ENCODE measurements around the gene DNAJC13. TPM values are rescaled to one million over a fixed set of nuclear protein-coding genes. Genes with fewer than 3 reads are reported as not detected.
"Not testable (repeated sequence)": the region's sequence is repeated elsewhere in the genome, so short reads cannot be mapped to it uniquely, and the experiment has no call there.

Gene DNAJC13
- polyA plus RNA-seq, 2 of the 4 experiments (the other 2 are of a cell fraction) = 17.0 to 29.8 TPM

GRCh38 chr3:132396255-132396654 is 21.0 kb upstream of the DNAJC13 start:
- no peak for DNase-seq (ENCODE audit: low read depth in 1 of 2, low spot score in 1 of 2)
- ChIA-PET POLR2A (no interaction called here), CTCF (interaction anchor here (7.6 kb wide), 1 partner anchor 45 kb away, joined by 118 read pairs; no protein-coding TSS in a partner anchor)
- ATAC-seq = no peak
- Histone ChIP-seq H3K4me1 (no peaks in the 10 kb centered on the region), H3K9me3 (no peaks in the 10 kb centered on the region), H3K4me3 (no peak overlapping the region), H3K27ac (no peak overlapping the region), H3K4me2 (no peak overlapping the region)
- 86% methylated on average over 11 of the region's 24 CpGs for WGBS (ENCODE audit: missing lambda C conversion rate)
- FAIRE-seq = no peak
- TF ChIP-seq SREBF2 (IDR thresholded peaks at IDR 0.05) (no peak), ZC3H11A (IDR thresholded peaks at IDR 0.05) (no peak), PBX3 (IDR thresholded peaks at IDR 0.05) (no peak), ZFP36 (IDR thresholded peaks at IDR 0.05; ENCODE audit: borderline replicate concordance, partially characterized antibody) (no peak), REST (IDR thresholded peaks at IDR 0.05) (no peak), POLR2A (IDR thresholded peaks at IDR 0.05; ENCODE audit: low read length) (no peak), FOSL2 (IDR thresholded peaks at IDR 0.05) (no peak), FOSL2 (CRISPR knock-in tag; IDR thresholded peaks at IDR 0.05) (no peak), CEBPB (IDR thresholded peaks at IDR 0.05) (no peak), HOXB13 (CRISPR knock-in tag; IDR thresholded peaks at IDR 0.05; ENCODE audit: low read depth) (no peak), CHD2 (IDR thresholded peaks at IDR 0.05; ENCODE audit: low read length, partially characterized antibody) (no peak), HMGXB4 (CRISPR knock-in tag; IDR thresholded peaks at IDR 0.05; ENCODE audit: borderline replicate concordance) (no peak), KDM5A (IDR thresholded peaks at IDR 0.05) (no peak), RARB (CRISPR knock-in tag; IDR thresholded peaks at IDR 0.05) (no peak), CHD4 (IDR thresholded peaks at IDR 0.05; ENCODE audit: borderline replicate concordance) (no peak), BHLHE40 (IDR thresholded peaks at IDR 0.05; ENCODE audit: low read depth, low read length) (no peak), MYC (IDR thresholded peaks at IDR 0.05; ENCODE audit: borderline replicate concordance, low read length) (no peak)

DNA sequence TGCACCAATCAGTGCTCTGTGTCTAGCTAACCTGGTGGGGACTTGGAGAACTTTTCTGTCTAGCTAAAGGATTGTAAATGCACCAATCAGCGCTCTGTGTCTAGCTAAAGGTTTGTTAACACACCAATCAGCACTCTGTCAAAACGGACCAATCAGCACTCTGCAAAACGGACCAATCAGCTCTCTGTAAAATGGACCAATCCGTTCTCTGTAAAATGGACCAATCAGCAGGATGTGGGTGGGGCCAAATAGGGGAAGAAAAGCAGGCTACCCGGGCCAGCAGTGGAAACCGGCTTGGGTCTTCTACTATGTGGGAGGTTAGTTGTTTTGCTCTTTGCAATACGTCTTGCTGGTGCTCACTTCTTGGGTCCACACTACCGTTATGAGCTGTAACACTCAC is 20.5 kb upstream of the DNAJC13 start:
- not testable (repeated sequence) for H3K27ac ChIP-seq; ATAC-seq; H3K4me1 ChIP-seq; H3K4me2 ChIP-seq; FAIRE-seq; H3K4me3 ChIP-seq; H3K9me3 ChIP-seq; DNase-seq (ENCODE audit: low read depth in 1 of 2, low spot score in 1 of 2)
- POLR2A ChIA-PET = interaction anchor here (0.8 kb wide), 1 partner anchor 21 kb away, joined by 3 read pairs; the partner anchor contains the start of gene DNAJC13
- 81% methylated on average over 7 of the region's 8 CpGs for WGBS (ENCODE audit: missing lambda C conversion rate)
- CTCF ChIA-PET = interaction anchor here (0.6 to 7.6 kb wide), 4 partner anchors 9 to 1374 kb away, joined by 3 to 118 read pairs (median 4); no protein-coding TSS in a partner anchor
